HT-29 (cell line): ENCODE measurements around the gene SLC35B3. TPM values are rescaled to one million over a fixed set of nuclear protein-coding genes. Genes with fewer than 3 reads are reported as not detected.
"Not testable (repeated sequence)": the region's sequence is repeated elsewhere in the genome, so short reads cannot be mapped to it uniquely, and the experiment has no call there.

Experiments
- DNase-seq: peaks from one replicate; pipeline ENCODE4 v3.0.0-alpha.2; 2015; ENCODE audit warnings: low spot score
- total RNA-seq: library from RNA; depleted of rRNA; stranded (reverse); fragments of >200 nt; shearing (Covaris generic); gene quantifications from 2 replicates; pipeline ENCODE4 v1.2.3, GENCODE V29; 2014

Gene SLC35B3
- total RNA-seq, 1 experiment from 2014 or later = 4.4 TPM

DNA sequence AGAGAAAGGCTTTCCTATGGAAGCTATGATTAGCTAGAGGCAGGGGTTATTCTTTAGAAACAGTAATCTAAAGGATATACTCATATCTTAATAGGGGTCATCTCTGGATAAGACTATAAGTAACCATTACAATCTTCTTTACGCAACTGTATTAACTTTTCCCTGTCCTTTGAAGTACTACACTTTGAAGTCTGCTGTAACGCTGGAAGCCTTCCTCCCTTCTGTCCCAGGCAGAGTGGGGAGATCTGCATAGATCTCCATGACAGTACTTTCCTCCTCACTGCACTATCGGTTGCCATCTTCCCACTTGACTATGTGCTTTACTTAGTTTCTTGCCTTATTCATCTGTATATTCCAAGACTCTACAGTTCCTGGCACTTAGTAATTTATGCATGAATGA, 20.1 kb downstream of the SLC35B3 start:
- no peak for DNase-seq

DNA sequence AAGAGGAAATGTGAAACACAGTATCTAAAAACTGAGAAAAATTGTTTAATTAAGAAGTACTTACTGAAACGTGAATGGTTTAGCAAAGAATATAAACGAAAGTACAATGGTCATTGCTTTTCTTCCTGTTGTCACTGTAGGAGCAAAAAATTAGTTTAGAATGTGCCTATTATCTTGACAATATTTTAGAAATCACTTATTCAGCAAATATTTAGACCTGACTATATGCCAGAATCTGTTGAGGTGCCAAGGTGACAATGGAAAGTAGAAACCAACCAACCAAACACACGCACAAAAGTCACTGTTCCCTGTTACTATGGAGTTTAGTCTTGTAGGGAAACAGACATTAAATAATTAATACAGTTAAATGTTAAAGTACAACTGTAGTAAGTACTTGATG, 20.5 kb downstream of the SLC35B3 start:
- no peak for DNase-seq

DNA sequence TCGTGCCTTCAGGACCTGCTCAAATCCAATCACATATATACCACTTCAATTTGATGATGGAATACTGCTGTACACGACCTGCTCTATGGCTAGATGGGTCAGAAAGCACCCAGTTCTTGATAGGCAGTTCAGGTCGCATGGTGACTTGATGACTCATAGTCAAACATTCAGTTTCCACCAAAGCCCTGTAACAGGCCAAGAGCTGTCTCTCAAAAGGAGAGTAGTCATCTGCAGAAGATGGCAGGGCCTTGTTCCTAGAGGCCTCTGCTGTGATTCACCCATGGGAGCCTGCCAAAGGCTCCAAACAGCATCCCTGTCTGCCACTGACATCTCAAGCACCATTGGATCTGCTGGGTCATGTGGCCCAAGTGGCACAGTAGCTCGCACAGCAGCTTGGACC, 29.4 kb downstream of the SLC35B3 start:
- DNase-seq = not testable (repeated sequence)

DNA sequence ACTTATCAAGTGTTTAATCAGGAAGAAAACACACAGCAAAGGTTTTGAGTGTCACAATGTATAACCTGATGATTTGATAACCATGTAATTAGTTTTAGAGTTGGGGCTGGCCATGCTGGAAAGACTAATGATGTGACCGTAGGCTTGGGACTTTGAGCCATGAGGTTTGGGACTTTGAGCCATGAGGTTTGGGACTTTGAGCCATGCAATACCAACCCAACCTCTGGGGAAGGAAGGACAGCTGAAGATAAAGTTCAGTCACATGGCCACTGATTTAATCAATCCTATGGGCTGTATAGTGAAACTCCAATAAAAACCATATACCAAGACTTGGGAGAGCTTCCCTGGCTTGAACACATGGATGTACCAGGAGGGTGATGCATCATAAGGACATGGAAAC, 32.8 kb downstream of the SLC35B3 start:
- no peak for DNase-seq

DNA sequence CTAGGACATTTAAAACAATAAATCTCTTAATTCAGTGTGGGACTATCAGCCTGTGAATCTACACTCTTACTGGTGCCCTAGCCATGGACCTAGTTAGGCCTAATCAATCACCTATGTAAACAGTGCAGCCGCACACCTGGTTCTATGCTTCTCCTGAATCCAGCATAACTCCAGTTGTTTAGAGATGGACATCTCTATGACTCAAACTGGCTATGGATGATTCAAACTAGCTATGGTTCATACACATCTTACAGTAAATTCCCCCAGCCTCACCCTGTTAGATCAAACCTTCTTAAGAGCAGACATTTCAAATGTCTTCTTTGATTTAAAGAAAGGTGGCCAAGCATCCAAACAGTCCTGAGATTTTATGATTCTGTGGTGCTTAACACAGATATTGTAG, 34.7 kb downstream of the SLC35B3 start:
- no peak for DNase-seq

DNA sequence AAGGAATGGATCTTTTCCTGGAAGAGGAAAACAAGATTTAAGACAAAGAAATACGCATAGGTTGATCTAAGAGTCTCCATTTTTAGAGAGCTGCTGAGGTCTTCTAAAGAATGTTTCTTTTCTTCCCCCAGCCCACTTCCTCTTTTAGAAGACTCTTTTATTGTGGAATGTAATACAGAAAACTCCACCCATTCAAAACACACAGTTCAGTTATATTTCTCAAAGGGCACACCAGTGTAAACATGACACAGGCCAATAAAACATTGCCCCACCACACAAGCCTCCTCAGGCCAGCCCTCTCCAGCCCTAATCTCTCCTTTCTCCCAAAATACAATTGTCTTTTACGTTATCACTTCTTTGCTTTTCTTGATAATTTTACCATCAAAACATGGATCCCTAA, 42.8 kb downstream of the SLC35B3 start:
- peak; percentile 41 for DNase-seq

DNA sequence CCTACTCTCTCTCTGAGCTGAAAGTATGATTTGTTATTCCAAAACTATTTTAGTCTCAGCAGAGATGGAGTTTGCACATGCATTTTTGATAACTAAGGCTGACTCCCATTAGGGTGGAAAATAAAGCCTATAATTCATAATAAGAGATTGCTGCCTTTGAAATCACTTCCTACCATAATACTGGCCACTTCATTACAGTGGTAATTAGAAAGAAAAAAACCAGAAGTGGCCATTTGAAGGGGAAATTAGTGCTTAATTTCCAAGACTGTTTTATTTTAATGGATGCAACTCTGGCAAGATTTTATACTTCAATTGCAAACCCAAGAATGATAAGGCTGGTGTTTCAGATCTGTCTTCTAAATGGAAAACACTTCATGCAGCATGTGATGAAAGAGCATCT, 43.4 kb downstream of the SLC35B3 start:
- DNase-seq = no peak

DNA sequence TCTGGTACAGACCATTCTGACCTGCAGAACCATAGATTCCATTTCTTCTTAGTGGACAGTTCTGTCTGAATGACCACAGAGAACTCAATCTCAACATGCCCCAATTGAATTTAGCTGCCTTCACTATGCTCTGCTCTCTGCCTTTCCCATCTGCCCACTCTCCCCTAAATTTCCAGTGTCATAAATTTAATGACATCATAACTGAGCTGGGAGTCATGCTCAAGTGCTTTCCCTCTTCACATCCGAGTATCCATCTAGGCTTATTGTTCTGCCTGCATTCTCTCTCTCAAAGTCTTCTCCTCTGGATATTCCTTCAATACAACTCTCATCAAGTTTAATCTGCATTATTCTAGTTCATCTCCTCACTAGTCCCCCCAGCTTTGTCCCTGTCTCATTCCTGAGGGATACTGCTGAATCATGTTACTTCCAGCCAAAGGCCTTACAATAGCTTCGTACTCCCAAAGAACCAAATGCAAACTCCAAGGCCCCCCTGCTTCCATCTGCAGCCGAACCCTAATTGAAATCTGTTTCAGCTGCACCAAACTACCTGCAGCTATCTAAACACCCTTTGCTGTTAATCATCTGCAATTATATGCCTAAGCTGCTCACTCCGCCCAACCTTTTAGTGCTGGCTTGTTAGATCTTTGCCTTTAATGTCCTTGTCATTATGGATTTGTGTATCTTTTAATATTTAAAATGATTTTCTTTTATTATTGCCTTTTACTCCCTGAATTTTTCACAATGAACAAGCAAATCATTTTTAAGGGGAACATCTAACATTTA, 46.1 kb downstream of the SLC35B3 start:
- DNase-seq = no peak

DNA sequence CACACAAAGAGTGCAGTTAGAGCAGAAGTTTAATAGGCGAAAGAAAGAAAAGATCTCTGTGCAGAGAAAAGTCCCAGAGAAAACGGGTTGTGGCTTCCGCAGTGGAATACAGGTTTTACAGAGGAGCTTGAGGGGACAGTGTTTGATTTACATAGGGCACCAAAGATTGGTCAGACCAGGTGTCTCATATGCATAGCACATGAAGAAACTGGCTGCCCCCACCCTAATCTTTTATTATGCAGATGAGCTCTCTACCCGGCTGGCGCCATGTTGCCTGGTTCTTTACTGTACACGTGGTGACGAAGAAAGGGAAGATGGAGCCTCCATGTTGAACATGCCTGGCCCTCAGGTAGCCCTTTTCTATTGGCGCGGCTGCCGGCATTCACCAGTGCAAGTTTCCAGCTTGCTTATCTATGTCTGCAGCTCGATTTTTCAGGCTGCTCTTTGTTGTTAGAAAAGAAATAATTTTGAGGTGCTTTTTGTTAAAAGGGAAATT, 47.4 kb downstream of the SLC35B3 start:
- no peak for DNase-seq

DNA sequence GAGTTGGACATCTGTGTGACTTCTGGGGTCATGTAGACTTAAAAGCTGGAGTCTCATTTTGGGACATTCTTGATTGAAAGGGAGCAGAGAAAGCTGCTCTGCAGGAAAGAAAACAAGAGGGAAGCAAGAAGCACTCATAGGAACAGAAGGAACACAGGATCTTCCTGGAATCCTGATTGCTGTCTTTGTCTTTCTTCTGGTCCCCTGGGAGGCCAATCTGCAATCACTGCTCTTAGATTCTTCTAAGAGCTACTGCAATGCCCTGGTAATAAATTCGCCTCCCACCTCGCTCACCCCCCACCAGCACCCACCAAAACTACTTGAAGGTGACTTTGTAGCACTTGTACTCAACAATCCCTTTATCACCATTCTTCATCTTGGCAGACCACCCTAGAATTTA, 51.8 kb downstream of the SLC35B3 start:
- DNase-seq = no peak

DNA sequence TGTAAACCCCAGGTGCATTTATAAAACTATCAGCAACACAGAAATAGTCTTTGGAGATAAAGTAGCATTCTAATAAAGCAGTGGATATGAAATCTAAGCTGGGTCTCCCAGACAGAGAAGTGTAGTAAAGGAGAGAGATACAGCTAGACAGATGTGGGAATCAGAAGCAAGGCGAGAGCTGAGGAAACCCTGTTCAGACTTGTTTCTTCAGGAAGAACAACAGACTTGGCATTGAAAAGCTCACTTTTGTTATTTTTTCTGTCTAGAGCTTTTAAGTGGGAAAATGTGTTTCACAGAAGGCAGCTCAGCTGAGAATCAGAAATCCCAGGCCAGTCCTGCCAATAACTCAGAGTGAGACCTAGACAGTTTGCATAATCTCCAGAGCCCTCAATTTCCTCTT, 52.9 kb downstream of the SLC35B3 start:
- DNase-seq = no peak

DNA sequence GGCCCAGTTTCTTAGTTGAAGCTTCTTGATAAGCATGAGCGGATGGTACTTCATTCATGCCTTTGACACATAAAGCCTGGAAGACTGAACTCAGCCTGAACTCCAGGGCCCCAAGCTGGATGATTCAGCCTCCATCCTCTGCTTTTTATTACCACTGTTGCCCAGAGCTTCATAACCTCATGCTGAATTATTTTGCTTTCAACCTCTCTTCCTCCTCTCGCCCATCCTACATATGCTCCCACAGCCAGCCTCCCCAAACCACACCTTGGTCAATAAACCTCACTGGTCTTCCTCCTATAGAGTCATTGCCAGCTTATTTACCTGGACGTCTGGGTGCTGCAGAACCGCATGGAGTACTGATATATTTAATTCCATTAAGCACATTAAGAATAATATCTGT, 59.4 kb downstream of the SLC35B3 start:
- DNase-seq = no peak
